GDM1 (cell line): ENCODE results near the gene C3orf80.
"Not testable (repeated sequence)": the region's sequence is repeated elsewhere in the genome, so short reads cannot be mapped to it uniquely, and the experiment has no call there.

Experiments
- DNase-seq: peaks from one replicate; lab custom pipeline; 2025; lab: John Stamatoyannopoulos, UW

Gene C3orf80

GRCh38 chr3:160213191-160213590 lies 12.0 kb upstream of the C3orf80 start:
- DNase-seq: no peak

- no peak for DNase-seq
Observed at GRCh38 chr3:160217675-160218074, 7.5 kb upstream of the C3orf80 start.

GRCh38 chr3:160218136-160218535 lies 7.1 kb upstream of the C3orf80 start:
- no peak for DNase-seq

- DNase-seq: no peak
Observed at GRCh38 chr3:160220038-160220437, 5.2 kb upstream of the C3orf80 start.

GRCh38 chr3:160221019-160221418 lies 4.2 kb upstream of the C3orf80 start:
- no peak for DNase-seq

- no peak for DNase-seq
Observed at GRCh38 chr3:160224256-160224655, 966 bp upstream of the C3orf80 start.

GRCh38 chr3:160224811-160225175 lies 429 bp upstream of the C3orf80 start:
- DNase-seq: no peak

- DNase-seq: no peak
Observed at GRCh38 chr3:160226026-160226907, 1.0 kb downstream of the C3orf80 start.

GRCh38 chr3:160227419-160227818 lies 2.2 kb downstream of the C3orf80 start:
- no peak for DNase-seq

GRCh38 chr3:160232014-160232413 lies 6.8 kb downstream of the C3orf80 start:
- DNase-seq: no peak

- not testable (repeated sequence) for DNase-seq
Observed at GRCh38 chr3:160240719-160241118, 15.5 kb downstream of the C3orf80 start.

GRCh38 chr3:160245261-160245800 lies 20.1 kb downstream of the C3orf80 start:
- DNase-seq: no peak

GRCh38 chr3:160247766-160248165 lies 22.5 kb downstream of the C3orf80 start:
- no peak for DNase-seq

- DNase-seq: no peak
Observed at GRCh38 chr3:160253298-160253697, 28.1 kb downstream of the C3orf80 start.

GRCh38 chr3:160257606-160258005 lies 32.4 kb downstream of the C3orf80 start:
- DNase-seq: no peak

GRCh38 chr3:160259589-160259988 lies 34.4 kb downstream of the C3orf80 start:
- no peak for DNase-seq

GRCh38 chr3:160260587-160261270 lies 35.5 kb downstream of the C3orf80 start:
- DNase-seq: no peak

- no peak for DNase-seq
Observed at GRCh38 chr3:160265088-160265487, 39.9 kb downstream of the C3orf80 start.
